ENCODE measurements around the gene SGK1. TPM values are rescaled to one million over a fixed set of nuclear protein-coding genes. Genes with fewer than 3 reads are reported as not detected.

SGK1 gene
- polyA plus RNA-seq, 1 of the 3 experiments (the other 2 are of a cell fraction), result 440 TPM

GRCh38 chr6:134288538-134289203 lies 29.2 kb downstream of the SGK1 start:
- H3K9ac ChIP-seq, result peak overlapping the region; percentile 80
- H3K4me3 ChIP-seq (ENCODE audit: low read depth in 2 of 2, low read length in 1 of 2), result no peak overlapping the region
- no peaks in the 10 kb centered on the region for H3K79me2 ChIP-seq (ENCODE audit: insufficient read depth)
- H3K4me1 ChIP-seq (ENCODE audit: control insufficient read depth in 1 of 2, insufficient read depth in 2 of 2, low read depth in 1 of 2, low read length in 1 of 2), result peaks cover 6 to 14% of the 10 kb centered on the region in 2 experiments; a peak in 3 of 4 replicates
- no peaks in the 10 kb centered on the region for H3K36me3 ChIP-seq (replicated peaks in 1 of 2; ENCODE audit: control insufficient read depth in 1 of 2, insufficient read depth in 2 of 2, low read length in 1 of 2)
- no peaks in the 10 kb centered on the region for H3K9me2 ChIP-seq
- WGBS (ENCODE audit: low lambda C conversion rate), result 15% methylated on average over 3 of the region's 3 CpGs
- ChIA-PET POLR2A (no interaction called here), CTCF (interaction anchor here (1.5 kb wide), 1 partner anchor 533 kb away, joined by 4 read pairs; no protein-coding TSS in a partner anchor)
- H3K4me2 ChIP-seq, result peak overlapping the region; percentile 74
- H3F3A ChIP-seq (replicated peaks; ENCODE audit: insufficient read depth), result peaks cover 34% of the 10 kb centered on the region
- no peaks in the 10 kb centered on the region for H3K9me3 ChIP-seq
- no peaks in the 10 kb centered on the region for H4K20me1 ChIP-seq (ENCODE audit: insufficient read depth)
- H2AFZ ChIP-seq (ENCODE audit: low read depth), result 0 out of 2 replicates have a peak overlapping the region, but pooled peaks have one; percentile 23
- no peak for DNase-seq
- peak overlapping the region; percentile 37 to 98; a peak in 3 of 4 replicates for H3K27ac ChIP-seq (ENCODE audit: low read depth in 2 of 2, low read length in 1 of 2)
- no peaks in the 10 kb centered on the region for H3K27me3 ChIP-seq (ENCODE audit: insufficient read depth)
- TF ChIP-seq GATA2 (CRISPR knock-in tag; IDR thresholded peaks at IDR 0.05), result no peak
- TF ChIP-seq GABPA (IDR thresholded peaks at IDR 0.05; ENCODE audit: low read depth), result no peak
- peak; percentile 83 to 99 for TF ChIP-seq EP300 (IDR thresholded peaks at IDR 0.05; ENCODE audit: borderline replicate concordance in 1 of 2, low read depth in 1 of 2, low read length in 1 of 2)
- peak; percentile 98 for TF ChIP-seq JUND (IDR thresholded peaks at IDR 0.05)
- peak; percentile 100 for TF ChIP-seq TCF12 (IDR thresholded peaks at IDR 0.05)
- TF ChIP-seq SMC3 (IDR thresholded peaks at IDR 0.05; ENCODE audit: low read depth, low read length), result 0 out of 2 replicates have a peak, but pooled peaks have one; percentile 5
- no peak for TF ChIP-seq TAF1 (IDR thresholded peaks at IDR 0.05; ENCODE audit: borderline replicate concordance, low read depth, low read length)
- TF ChIP-seq MXI1 (IDR thresholded peaks at IDR 0.05; ENCODE audit: low read depth, low read length), result no peak
- peak; percentile 97 for TF ChIP-seq TEAD4 (IDR thresholded peaks at IDR 0.05; ENCODE audit: borderline replicate concordance, insufficient read depth)
- TF ChIP-seq MAX (IDR thresholded peaks at IDR 0.05; ENCODE audit: low read depth), result peak; percentile 55
- no peak for TF ChIP-seq ELF1 (IDR thresholded peaks at IDR 0.05)
- TF ChIP-seq CHD2 (IDR thresholded peaks at IDR 0.05; ENCODE audit: low read length, partially characterized antibody), result no peak
- TF ChIP-seq FOXM1 (IDR thresholded peaks at IDR 0.05; ENCODE audit: low read depth), result peak; percentile 94
- no peak for TF ChIP-seq FOXJ3 (CRISPR knock-in tag; IDR thresholded peaks at IDR 0.05)
- peak; percentile 64 for TF ChIP-seq FOSL2 (IDR thresholded peaks at IDR 0.05; ENCODE audit: borderline replicate concordance, low read depth)
- TF ChIP-seq EZH2phosphoT487 (IDR thresholded peaks at IDR 0.05; ENCODE audit: borderline replicate concordance, low read depth), result no peak
- TF ChIP-seq NFIC (IDR thresholded peaks at IDR 0.05; ENCODE audit: borderline replicate concordance), result peak; percentile 81
- TF ChIP-seq SIN3A (IDR thresholded peaks at IDR 0.05; ENCODE audit: borderline replicate concordance, low read depth, low read length), result no peak; the same call in 1 of the 2 replicates
- TF ChIP-seq USF1 (IDR thresholded peaks at IDR 0.05; ENCODE audit: borderline replicate concordance, low read depth), result peak; percentile 27; the same call in 1 of the 2 replicates
- no peak for TF ChIP-seq RFX5 (IDR thresholded peaks at IDR 0.05; ENCODE audit: low read length)
- TF ChIP-seq, protein P1, sequence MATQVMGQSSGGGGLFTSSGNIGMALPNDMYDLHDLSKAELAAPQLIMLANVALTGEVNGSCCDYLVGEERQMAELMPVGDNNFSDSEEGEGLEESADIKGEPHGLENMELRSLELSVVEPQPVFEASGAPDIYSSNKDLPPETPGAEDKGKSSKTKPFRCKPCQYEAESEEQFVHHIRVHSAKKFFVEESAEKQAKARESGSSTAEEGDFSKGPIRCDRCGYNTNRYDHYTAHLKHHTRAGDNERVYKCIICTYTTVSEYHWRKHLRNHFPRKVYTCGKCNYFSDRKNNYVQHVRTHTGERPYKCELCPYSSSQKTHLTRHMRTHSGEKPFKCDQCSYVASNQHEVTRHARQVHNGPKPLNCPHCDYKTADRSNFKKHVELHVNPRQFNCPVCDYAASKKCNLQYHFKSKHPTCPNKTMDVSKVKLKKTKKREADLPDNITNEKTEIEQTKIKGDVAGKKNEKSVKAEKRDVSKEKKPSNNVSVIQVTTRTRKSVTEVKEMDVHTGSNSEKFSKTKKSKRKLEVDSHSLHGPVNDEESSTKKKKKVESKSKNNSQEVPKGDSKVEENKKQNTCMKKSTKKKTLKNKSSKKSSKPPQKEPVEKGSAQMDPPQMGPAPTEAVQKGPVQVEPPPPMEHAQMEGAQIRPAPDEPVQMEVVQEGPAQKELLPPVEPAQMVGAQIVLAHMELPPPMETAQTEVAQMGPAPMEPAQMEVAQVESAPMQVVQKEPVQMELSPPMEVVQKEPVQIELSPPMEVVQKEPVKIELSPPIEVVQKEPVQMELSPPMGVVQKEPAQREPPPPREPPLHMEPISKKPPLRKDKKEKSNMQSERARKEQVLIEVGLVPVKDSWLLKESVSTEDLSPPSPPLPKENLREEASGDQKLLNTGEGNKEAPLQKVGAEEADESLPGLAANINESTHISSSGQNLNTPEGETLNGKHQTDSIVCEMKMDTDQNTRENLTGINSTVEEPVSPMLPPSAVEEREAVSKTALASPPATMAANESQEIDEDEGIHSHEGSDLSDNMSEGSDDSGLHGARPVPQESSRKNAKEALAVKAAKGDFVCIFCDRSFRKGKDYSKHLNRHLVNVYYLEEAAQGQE (IDR thresholded peaks at IDR 0.05; ENCODE audit: low read depth, low read length), result no peak
- TF ChIP-seq RXRA (IDR thresholded peaks at IDR 0.05; ENCODE audit: borderline replicate concordance, low read depth), result peak; percentile 82
- TF ChIP-seq MEF2A (IDR thresholded peaks at IDR 0.05; ENCODE audit: borderline replicate concordance, low read depth), result peak; percentile 78
- no peak for TF ChIP-seq NRF1 (IDR thresholded peaks at IDR 0.05; ENCODE audit: low read depth, low read length)
- TF ChIP-seq, protein P2, sequence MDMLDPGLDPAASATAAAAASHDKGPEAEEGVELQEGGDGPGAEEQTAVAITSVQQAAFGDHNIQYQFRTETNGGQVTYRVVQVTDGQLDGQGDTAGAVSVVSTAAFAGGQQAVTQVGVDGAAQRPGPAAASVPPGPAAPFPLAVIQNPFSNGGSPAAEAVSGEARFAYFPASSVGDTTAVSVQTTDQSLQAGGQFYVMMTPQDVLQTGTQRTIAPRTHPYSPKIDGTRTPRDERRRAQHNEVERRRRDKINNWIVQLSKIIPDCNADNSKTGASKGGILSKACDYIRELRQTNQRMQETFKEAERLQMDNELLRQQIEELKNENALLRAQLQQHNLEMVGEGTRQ (IDR thresholded peaks at IDR 0.05; ENCODE audit: borderline replicate concordance, low read depth, low read length), result no peak
- peak; percentile 95 for TF ChIP-seq POLR2AphosphoS5 (IDR thresholded peaks at IDR 0.05; ENCODE audit: low read depth, low read length)
- no peak for TF ChIP-seq RAD21 (IDR thresholded peaks at IDR 0.05; ENCODE audit: low read length)
- TF ChIP-seq YY1 (IDR thresholded peaks at IDR 0.05; ENCODE audit: low read depth), result 0 out of 2 replicates have a peak, but pooled peaks have one; percentile 36

All from SK-N-SH (cell line).